Fibroblast of lung (primary cell): ENCODE measurements around the gene BTBD16.

Source experiments
- EZH2 ChIP-seq: IDR thresholded peaks from 2 replicates; pipeline ENCODE4 v1.5.1; 2012; ENCODE audit warnings: low read length, control low read depth, mild to moderate bottlenecking; ENCODE audit errors: missing control alignments
- TF ChIP-seq, protein P1 (sequence below), 2 donors: IDR thresholded peaks in 1 of 2; conservative IDR thresholded peaks in 1 of 2; 1 replicate in 1 of 2; 2 replicates in 1 of 2; pipeline ENCODE4 v1.5.1; 2011 to 2012; ENCODE audit warnings: low read length in 2 of 2, control low read depth in 1 of 2, inconsistent platforms in 1 of 2, low read depth in 1 of 2, mild to moderate bottlenecking in 1 of 2

DNA sequence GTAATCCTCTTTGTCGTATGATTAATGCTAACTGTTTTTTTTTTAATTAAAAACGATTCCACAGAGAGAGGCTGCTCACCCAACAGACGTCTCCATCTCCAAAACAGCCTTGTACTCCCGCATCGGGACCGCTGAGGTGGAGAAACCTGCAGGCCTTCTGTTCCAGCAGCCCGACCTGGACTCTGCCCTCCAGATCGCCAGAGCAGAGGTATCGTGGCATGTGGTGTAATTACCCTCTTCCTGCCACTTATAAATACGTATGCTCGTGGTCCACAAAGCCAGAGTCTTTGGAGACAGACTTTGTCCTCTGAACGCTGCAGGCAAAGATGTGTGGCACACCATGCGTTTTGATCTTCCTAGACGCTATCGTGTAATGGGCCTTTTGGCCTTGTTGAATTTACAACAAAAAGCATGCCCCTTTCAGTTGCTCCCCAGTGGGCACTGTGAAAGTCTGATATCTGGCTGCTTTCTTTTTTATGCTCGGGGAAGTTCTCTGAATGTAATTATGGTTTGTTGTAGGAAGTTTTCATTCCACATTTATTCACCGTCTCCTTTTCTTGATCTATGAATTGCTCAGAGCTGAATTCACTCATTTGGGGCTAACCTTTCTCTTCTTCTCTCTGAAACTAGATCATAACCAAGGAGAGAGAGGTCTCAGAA lies 33.6 kb upstream of the BTBD16 start:
- TF ChIP-seq, protein P1, sequence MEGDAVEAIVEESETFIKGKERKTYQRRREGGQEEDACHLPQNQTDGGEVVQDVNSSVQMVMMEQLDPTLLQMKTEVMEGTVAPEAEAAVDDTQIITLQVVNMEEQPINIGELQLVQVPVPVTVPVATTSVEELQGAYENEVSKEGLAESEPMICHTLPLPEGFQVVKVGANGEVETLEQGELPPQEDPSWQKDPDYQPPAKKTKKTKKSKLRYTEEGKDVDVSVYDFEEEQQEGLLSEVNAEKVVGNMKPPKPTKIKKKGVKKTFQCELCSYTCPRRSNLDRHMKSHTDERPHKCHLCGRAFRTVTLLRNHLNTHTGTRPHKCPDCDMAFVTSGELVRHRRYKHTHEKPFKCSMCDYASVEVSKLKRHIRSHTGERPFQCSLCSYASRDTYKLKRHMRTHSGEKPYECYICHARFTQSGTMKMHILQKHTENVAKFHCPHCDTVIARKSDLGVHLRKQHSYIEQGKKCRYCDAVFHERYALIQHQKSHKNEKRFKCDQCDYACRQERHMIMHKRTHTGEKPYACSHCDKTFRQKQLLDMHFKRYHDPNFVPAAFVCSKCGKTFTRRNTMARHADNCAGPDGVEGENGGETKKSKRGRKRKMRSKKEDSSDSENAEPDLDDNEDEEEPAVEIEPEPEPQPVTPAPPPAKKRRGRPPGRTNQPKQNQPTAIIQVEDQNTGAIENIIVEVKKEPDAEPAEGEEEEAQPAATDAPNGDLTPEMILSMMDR (conservative IDR thresholded peaks at IDR 0.05 in 1 of 2, IDR thresholded peaks at IDR 0.05 in 1 of 2; ENCODE audit: low read depth in 1 of 2, low read length in 2 of 2): no peak
- no peak for TF ChIP-seq EZH2
